Stimulated activated CD8-positive, alpha-beta memory T cell treated with anti-CD3 and anti-CD28 coated beads, Interleukin-12 subunit alpha, Interleukin-12 subunit beta, amount 100 ng/mL, for 4 hours (primary cell): ENCODE data around the gene SNPH.
"Not testable (repeated sequence)": the region's sequence is repeated elsewhere in the genome, so short reads cannot be mapped to it uniquely, and the experiment has no call there.

Experiments used
- DNase-seq: peaks from one replicate; pipeline ENCODE4 v3.0.0-alpha.2; 2020; ENCODE audit warnings: low read depth

The SNPH gene

DNA sequence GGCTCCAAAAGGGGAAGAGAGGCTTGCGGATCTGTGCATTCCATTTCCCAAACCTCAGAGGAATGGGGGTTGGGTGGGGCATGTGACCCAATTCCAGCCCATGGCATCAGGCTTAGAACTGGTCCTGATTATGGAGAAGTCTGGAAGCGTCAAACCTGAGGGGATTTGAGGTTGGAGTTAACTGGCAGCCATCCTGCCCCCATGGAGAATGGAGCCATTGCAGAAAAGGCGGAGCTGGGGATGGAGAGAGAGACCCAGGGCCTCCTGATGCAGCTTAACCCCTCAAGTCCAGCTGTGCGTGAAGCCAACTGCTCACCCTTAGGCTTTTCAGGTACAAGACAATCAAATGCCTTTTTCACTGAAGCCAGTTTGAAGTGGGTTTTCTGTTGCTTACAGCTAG, 72.7 kb downstream of the SNPH start:
- no peak for DNase-seq

DNA sequence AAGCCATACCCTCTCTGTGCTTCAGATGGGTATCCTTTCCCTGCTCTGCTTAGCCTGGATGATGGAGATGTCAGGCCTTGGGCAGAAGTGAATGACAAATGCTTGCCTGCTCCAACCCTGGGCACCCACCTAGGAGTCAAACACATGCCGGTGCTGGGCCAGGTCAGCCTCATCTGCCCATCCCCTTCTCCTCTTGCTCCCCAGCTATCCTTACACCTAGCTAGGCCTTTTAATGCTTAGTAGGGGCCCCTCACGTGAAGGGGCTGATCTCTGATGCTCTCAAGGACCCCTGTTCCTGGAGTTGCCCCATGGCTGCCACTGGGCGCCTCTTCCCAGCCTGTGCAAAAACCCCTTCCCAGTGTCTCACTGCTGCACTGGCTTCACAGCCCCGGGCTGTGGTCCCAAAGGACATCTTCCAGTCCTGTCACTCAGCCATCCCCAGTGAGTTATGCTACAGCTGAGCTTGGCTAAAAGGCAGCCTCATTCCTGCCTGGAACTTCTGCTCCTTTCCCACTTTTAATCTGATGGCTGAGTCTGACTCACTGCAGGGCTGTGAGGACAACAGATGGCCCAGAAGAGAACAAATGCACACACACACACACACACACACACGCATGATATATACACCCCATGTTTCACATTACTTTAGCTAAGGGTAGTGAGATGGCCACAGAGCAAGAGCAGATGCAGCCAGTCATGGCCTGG, 75.6 kb downstream of the SNPH start:
- no peak for DNase-seq

DNA sequence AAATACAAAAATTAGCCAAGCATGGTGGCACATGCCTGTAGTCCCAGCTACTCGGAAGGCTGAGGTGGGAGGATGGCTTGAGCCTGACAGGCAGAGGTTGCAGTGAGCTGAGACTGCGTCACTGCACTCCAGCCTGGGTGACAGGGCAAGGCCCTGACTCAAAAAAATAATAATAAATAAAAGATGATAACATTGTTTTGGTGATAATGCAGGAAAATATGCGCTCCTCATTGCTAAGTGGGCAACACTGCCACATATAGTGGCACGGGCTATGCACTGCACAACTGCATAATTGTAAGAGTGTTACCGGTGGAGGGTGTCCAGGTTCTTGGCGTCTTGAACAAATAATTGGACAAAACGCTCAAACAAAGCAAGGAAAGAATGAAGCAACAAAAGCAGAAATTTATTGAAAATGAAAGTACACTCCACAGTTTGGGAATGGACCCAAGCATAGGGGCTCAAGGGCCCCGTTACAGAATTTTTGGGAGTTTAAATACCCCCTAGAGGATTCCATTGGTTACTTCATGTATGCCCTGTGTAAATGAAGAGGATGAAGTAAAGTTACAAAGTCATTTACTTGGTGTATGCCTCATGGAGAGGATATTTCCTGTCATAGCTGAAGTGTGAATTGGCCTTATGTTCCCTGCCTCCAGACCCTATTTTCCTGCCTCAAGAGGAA, 77.5 kb downstream of the SNPH start:
- not testable (repeated sequence) for DNase-seq

DNA sequence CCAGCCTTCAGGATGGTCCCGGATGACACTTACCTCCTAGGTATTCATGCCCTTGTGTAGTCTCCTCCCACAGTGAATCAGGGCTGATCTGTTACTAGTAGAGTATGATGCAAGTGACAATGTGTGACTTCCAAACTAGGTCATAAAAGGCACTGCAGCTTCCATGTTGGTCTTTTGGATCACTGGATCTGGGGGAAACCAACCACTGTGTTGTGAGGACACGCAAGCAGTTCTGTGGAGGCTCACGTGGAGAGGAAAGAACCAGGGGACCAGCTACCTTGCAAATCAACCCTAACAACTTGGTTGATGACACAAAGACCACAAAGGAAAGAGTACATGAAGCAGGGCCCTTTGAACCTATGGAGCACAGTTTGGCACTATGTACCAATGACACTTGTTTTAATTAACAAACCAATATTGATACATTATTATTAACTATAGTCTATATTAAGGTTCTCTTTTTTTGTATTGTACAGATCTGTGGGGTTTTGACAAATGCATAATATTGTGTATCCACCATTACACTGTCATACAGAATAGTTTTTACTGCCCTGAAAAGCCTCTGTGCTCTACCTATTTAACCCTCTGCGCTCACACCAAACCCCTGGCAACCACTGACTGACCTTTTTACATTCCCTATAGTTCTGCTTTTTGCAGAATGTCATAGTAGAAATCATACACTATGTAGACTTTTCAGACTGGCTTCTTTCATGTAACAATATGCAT, 79.1 kb downstream of the SNPH start:
- no peak for DNase-seq

DNA sequence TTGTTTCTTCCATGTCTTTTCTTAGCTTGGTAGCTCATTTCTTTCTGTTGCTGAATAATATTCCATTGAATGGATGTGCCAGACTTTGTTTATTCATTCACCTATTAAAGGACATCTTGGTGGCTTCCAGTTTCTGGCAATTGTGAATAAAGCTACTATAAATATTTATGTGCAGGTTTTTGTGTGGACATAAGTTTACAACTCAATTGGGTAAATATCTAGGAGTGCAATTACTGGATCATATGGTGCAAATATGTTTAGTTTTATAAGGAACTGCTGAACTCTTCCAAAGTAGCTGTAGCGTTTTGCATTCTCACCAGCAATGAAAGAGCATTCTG, 79.6 kb downstream of the SNPH start:
- no peak for DNase-seq

DNA sequence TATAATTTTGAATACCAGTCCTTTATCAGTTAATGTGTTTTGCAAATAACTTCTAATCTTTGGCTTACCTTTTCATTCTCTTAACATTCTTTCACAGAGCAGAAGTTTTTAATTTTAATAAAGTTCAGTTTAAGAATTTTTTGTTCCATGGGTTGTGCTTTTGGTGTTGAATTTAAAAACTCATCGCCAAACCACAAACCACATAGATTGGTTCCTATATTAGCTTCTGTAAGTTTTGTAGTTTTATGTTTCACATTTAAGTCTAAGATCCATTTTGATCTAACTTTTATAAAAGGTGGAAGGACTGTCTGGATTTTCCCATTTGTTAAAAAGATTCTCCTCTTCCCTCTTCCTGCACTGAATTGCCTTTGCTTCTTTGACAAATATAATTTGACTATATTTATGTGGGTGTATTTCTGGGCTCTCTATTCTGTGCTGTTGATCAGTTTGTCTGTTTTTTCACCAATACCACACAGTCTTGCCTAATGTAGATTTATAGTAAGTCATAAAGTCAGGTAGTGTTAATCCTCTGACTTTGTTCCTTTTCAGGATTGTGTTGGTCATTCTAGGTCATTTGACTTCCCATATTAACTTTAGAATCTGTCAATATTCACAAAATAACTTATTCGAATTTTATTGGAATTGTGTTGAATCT, 80.3 kb downstream of the SNPH start:
- no peak for DNase-seq

DNA sequence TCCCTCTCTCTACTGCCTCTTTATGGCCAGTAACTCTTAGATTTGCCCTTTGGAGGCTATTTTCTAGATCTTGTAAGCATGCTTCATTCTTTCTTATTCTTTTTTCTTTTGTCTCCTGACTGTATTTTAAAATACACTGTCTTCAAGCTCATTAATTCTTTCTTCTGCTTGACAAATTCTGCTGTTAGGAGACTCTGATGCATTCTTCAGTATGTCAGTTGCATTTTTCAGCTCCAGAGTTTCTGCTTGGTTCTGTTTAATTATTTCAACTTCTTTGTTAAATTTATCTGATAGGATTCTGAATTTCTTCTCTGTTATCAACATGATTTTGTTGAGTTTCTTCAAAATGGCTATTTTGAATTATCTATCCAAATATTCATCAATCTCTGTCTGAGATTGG, 87.9 kb downstream of the SNPH start:
- DNase-seq, result no peak

DNA sequence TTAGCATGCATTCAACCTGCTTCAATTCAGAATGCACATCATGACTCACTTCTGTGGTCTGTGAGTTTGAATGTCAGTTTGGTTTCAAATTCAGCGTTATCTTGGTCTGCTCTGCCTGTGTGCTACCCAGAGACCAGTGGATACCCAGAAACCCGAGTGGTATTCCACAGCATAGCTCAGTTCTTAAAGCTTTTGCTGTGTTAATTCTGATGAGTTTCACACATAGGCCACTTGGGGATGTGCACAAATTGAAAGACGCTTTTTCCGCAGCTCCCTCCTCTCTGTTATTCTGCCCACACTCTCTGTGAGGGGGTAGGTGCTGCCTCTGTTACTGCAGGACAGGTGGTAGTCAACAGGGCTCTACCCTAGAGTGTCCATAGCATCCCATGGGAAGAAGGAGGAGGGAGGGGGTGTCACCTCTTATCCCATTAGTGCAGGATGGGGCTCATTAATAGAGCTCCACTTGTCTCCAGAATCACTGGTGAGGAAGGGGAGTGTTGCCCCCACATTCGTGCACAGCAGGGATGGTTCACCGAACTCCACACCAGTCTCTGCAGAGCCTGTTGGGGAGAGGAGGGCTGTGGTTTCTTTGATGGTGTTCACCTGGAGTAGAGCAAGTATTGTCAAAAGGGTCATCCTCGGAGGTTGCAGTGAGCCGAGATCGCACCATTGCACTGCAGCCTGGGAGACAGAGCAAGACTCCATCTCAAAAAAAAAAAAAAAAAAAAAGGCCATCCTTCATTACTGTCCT, 92.0 kb downstream of the SNPH start:
- DNase-seq, result no peak
